ENCODE results near the gene EXOSC7. TPM values are rescaled to one million over a fixed set of nuclear protein-coding genes. Genes with fewer than 3 reads are reported as not detected.
"Not testable (repeated sequence)": the region's sequence is repeated elsewhere in the genome, so short reads cannot be mapped to it uniquely, and the experiment has no call there.

Gene EXOSC7
- total and polyA plus RNA-seq, 10 of the 15 experiments (the other 5 are each of a cell fraction or from before 2014, with no cell fraction given): 58.0 to 193 (median 82.9) TPM

- TF ChIP-seq USF1 (IDR thresholded peaks at IDR 0.05; ENCODE audit: borderline replicate concordance, extremely low read length, insufficient read depth, low read depth, low read length): no peak
- TF ChIP-seq CREB1 (IDR thresholded peaks at IDR 0.05; ENCODE audit: low read depth): no peak
- TF ChIP-seq SREBF1 (IDR thresholded peaks at IDR 0.05; ENCODE audit: low read length): no peak
- no peak for TF ChIP-seq PAX8 (IDR thresholded peaks at IDR 0.05)
- no peak for TF ChIP-seq CTCF (IDR thresholded peaks at IDR 0.05 in 2 of 3, conservative IDR thresholded peaks at IDR 0.05 in 1 of 3; ENCODE audit: control insufficient read depth in 2 of 3, extremely low read depth in 1 of 3, insufficient read depth in 1 of 3, low read depth in 3 of 3, low read length in 3 of 3)
- no peak for TF ChIP-seq JUNB (IDR thresholded peaks at IDR 0.05)
These were observed 75.6 kb downstream of the EXOSC7 start (continued) for GRCh38 chr3:45051685-45052084.

GRCh38 chr3:45053805-45054195 is 77.8 kb downstream of the EXOSC7 start:
- CTCF ChIA-PET: interaction anchor here (0.6 to 12.6 kb wide), 3 partner anchors 12 to 596 kb away, joined by 3 to 282 read pairs (median 30); no protein-coding TSS in a partner anchor
- H3K9ac ChIP-seq (ENCODE audit: control insufficient read depth, insufficient read depth, low read length); H3K9me3 ChIP-seq (replicated peaks; ENCODE audit: control insufficient read depth, insufficient read depth, low read length); DNase-seq (ENCODE audit: low read depth, low spot score); H3K36me3 ChIP-seq (ENCODE audit: control insufficient read depth in 2 of 2, insufficient read depth in 2 of 2, low read length in 1 of 2); H3K4me2 ChIP-seq (ENCODE audit: control insufficient read depth, insufficient read depth); intact Hi-C loops (cut with micrococcal nuclease; ENCODE audit: unreplicated experiment); H3K27me3 ChIP-seq (replicated peaks in 1 of 2; ENCODE audit: control insufficient read depth in 2 of 2, insufficient read depth in 2 of 2, low read length in 1 of 2); FAIRE-seq; H2AFZ ChIP-seq (ENCODE audit: control insufficient read depth, low read depth, low read length); H3K79me2 ChIP-seq (ENCODE audit: control insufficient read depth, insufficient read depth, low read length); H3K4me3 ChIP-seq; ATAC-seq; H4K20me1 ChIP-seq (ENCODE audit: control insufficient read depth, insufficient read depth); BruUV-seq (replicated peaks); H3K27ac ChIP-seq (ENCODE audit: control insufficient read depth, insufficient read depth); H3K4me1 ChIP-seq (ENCODE audit: control insufficient read depth, insufficient read depth, low read length); in situ Hi-C loops (cut with MboI): not testable (repeated sequence)
- 8% methylated on average over 1 of the region's 1 CpG for WGBS (ENCODE audit: insufficient coverage, insufficient replicate concordance, low lambda C conversion rate, missing lambda C conversion rate)
- POLR2A ChIA-PET: interaction anchor here (1.3 kb wide), 1 partner anchor 11 kb away, joined by 3 read pairs; no protein-coding TSS in a partner anchor
- RAD21 ChIA-PET (ENCODE audit: unreplicated experiment): interaction anchor here (0.5 to 4.9 kb wide), 2 partner anchors 11 to 306 kb away, joined by 3 to 101 read pairs; no protein-coding TSS in a partner anchor
- SMC1A ChIA-PET (ENCODE audit: uncharacterized antibody, unreplicated experiment): interaction anchor here (1.4 to 6.6 kb wide), 5 partner anchors 8 to 157 kb away, joined by 4 to 120 read pairs (median 29); no protein-coding TSS in a partner anchor

Data from GM12878 (cell line).